Hypothalamus (tissue), 51 donors: ENCODE data around the gene COX4I1.
"Not testable (repeated sequence)": the region's sequence is repeated elsewhere in the genome, so short reads cannot be mapped to it uniquely, and the experiment has no call there.

Source experiments
- DNase-seq, 51 donors: peaks; one replicate each; lab custom pipeline; 2025; lab: John Stamatoyannopoulos, UW

Gene COX4I1

GRCh38 chr16:85821390-85822135, 22.1 kb downstream of the COX4I1 start:
- peak in 49 of 51 donors; percentile 18 to 80 (median 54) for DNase-seq

DNA sequence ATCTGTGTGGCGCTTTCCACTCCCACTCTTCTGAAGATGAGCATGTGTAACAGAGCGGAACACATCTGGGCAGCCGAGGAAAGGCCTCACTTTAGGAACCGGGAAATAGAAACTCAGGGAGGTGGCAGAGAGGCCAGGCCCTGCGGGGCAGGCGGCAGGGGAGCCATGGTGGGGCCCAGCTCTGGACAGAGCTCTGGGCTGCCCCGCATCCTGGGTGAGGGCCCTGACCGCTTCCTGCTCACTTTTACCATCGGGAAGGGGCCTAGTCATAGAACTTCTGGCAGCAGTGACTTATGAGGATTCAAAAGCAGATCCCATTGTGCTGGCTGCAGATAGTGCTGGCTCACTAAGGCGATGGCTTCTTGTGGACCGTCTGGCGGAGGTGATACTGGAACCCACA, 22.6 kb downstream of the COX4I1 start:
- no peak for DNase-seq

- DNase-seq = no peak
Observed at GRCh38 chr16:85823328-85823920, 23.9 kb downstream of the COX4I1 start.

DNA sequence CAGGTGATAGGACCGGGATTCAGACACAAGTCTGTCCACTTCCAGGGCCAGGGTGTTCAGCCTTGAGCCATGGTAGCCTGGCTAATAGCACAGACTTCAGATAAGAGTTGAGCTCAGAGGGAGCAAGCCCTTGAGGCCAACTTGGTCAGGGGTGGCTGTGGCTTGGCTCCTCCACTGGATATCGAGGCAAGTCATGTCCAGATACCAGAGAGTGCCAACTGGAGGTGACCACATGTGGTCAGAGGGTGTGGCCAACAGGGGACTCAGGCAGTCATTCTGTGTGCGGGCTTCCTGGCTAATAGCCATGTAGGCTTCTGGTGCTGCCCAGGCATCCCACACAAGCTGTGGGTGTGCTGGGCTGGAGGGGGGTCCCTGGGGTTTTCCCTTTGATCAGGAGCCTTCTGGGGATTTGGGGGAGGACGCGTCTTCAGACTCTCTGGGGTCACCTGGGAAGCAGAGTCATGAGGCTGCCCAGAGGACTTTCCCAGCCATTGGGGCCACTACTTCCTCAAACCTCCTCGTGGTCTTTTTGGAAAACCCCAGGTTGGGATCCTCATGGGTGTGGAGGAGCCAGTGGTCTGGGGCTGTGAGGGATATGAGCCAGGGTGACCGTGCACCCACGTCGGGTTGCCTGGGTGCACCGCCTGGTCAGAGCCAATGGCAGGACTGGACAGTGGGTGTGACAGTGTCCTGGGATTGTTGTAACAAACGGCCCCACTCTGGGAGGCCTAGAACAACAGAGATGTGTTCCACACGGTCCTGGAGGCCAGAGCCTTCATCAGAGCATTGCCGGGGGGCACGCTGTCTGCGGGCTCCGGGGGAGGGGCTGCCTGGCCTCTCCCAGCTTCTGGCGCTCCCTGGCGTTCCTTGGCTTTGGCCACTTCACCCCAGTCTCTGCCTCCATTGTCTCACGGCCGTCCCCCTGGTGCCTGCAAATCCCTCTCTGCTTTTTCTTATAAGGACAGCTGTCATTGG, 25.0 kb downstream of the COX4I1 start:
- no peak for DNase-seq

- DNase-seq = no peak
Observed at GRCh38 chr16:85825326-85825725, 25.8 kb downstream of the COX4I1 start.

GRCh38 chr16:85826686-85827247, 27.3 kb downstream of the COX4I1 start:
- DNase-seq = no peak

GRCh38 chr16:85828166-85828565, 28.7 kb downstream of the COX4I1 start:
- no peak for DNase-seq

DNA sequence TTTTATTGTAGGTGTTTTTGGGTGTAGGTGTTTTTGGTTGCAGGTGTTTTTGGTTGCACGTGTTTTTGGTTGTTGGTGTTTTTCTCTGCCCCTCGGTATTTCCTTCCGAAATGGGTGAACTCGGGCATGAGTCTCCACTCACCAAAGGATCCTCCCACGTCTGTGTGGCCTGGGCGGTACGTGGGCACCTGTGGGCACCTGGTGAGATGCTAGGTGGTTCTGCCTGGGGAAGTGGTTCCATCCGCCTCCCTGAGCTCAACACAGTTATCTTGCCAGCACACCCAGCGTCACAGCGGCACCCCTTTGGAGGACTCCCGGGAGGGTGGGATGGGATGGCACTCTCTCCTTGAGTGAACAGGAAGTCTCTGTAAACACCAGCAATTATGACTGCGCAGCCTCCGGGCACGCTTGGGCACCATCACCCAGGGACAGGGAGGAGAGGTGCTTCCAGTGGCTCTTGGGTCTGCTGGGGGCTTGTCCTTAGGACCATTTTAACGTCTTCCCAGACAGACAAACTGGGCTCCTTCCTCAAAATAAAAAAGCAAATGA, 29.8 kb downstream of the COX4I1 start:
- DNase-seq = no peak

DNA sequence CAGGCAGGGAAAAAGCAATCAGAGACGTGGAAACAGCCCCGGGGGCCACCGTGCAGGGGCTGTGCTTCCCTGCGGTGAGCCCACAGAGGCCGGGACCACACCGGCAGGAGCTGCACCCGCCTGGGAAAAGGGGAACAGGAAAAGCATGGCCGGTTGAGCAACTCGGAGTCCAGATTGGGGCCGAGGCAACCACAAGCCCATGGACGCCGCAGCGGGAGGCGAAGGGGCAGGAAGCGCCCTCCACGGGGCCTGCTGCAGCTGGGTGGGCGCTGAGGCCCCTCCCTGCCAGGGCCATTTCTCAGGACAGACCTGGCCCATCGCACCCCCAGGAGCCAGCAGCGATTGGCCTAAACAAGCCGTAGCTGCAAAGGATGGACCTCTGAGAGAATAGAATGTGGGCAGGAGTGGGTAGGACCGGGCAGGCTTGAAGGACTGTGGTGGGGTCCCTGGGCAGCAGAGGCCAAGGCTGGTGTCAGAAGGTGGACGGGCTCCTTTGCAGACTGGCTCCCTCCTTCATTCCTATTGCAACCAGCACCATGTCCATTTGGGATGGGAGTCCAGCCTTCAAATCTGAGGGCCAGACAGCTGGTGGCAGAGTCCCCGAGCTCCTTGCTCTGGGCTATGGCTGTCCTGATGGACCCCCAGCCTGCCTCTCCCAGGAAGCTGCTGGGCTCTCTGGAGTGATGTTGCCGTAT, 30.4 kb downstream of the COX4I1 start:
- peak in 26 of 51 donors; percentile 3 to 53 (median 24) for DNase-seq

DNA sequence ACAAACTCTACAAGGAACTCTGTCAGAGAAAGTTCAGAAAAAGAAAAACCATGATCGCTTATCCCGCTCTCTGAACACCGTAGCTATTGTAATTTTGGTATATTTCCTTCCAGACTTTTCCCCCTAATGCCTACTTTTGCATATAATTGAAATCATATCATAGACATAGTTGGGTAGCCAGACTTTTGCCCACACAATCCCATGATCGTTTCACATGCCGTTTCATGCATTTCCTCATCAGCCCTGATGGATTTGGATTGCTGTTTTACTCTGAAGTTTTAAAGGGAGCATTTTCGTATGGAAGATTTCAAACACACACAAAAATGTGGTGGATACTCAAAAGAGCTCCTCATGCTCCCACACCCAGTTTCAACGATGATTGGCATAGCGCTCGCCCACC, 31.3 kb downstream of the COX4I1 start:
- no peak for DNase-seq

DNA sequence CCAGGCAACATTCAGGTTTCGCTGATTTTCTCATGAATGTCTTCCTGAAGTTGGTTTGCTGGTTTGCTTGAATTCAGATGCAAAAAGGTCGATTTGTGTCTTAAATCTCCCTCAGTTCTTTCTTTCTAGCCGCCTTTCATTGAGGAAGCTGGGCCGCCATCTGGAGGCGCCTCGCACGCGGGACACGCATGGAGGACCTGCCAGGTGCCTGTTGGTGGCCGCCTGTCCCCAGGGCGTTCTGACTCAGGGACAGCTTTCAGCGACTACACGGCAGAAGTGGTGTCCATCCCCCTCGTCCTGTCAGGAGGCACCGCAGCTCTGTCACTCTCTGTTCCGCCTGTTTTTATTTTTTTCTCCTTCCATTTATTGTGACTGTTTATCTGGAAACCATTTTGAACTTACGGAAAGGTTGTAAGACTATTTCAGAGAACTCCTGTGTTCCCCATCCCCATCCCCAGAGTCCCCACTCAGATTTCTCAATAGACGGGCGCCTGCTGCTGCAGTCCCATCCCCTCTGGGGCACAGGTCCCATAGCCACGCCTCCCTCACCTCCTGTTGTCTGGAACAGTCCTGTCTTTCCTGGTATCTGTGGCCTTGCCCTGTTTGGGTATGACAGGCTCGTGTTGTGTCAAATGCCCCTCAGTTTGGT, 33.2 kb downstream of the COX4I1 start:
- DNase-seq = peak in 5 of 51 donors; percentile 14 to 39 (median 15)

GRCh38 chr16:85833219-85833920, 33.9 kb downstream of the COX4I1 start:
- DNase-seq = no peak

- DNase-seq = no peak
Observed at GRCh38 chr16:85834741-85835140, 35.2 kb downstream of the COX4I1 start.

- DNase-seq = no peak
Observed at GRCh38 chr16:85835227-85835751, 35.8 kb downstream of the COX4I1 start.

- no peak for DNase-seq
Observed at GRCh38 chr16:85835956-85836705, 36.6 kb downstream of the COX4I1 start.

- DNase-seq = no peak
Observed at GRCh38 chr16:85836706-85837582, 37.4 kb downstream of the COX4I1 start.

DNA sequence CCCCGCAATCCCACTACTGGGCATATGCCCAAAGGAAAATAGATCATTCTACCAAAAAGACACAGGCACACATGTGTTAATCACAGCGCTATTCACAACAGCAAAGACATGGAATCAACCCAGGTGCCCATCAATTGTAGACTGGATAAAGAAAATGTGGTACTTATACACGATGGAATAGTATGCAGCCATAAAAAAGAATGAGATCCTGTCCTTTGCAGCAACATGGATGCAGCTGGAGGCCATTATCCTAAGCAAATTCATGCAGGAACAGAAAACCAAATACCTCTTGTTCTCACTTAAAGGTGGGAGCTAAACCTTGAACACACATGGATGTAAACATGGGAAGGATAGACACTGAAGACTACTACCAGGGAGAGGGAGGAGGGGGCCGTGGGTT, 38.2 kb downstream of the COX4I1 start:
- not testable (repeated sequence) for DNase-seq
